Measurements from ENCODE around the gene IL19.

GRCh38 chr1:206856674-206857464 is 86.3 kb downstream of the IL19 start:
- TF ChIP-seq CTCF (IDR thresholded peaks at IDR 0.05; ENCODE audit: low read length) (peak; percentile 82), EZH2 (IDR thresholded peaks at IDR 0.05; ENCODE audit: borderline replicate concordance, low read length) (no peak)
